Esophagus muscularis mucosa (tissue), 3 donors: ENCODE results near the gene POLD4.

Experiments
- CTCF ChIP-seq, 3 experiments: fragments of 200-600 bp in 2 of 3; fragments of 450-650 bp in 1 of 3; sonication (generic) in 2 of 3; IDR thresholded peaks; one replicate each; pipeline ENCODE4 v1.5.1; 2017 to 2019; ENCODE audit warnings: antibody characterized with exemption in 3 of 3, mild to moderate bottlenecking in 2 of 3, moderate library complexity in 1 of 3
- POLR2A ChIP-seq: fragments of 450-650 bp; IDR thresholded peaks from one replicate; pipeline ENCODE4 v1.6.1; 2017; ENCODE audit warnings: antibody characterized with exemption, moderate library complexity, mild to moderate bottlenecking, low read depth

- TF ChIP-seq CTCF (IDR thresholded peaks at IDR 0.05) (no peak), POLR2A (no peak)
Observed at GRCh38 chr11:67355023-67355793, 1.9 kb upstream of the POLD4 start.
